ENCODE measurements around the gene SEMA5B. TPM values are rescaled to one million over a fixed set of nuclear protein-coding genes. Genes with fewer than 3 reads are reported as not detected.
A peak's percentile ranks its signal among the peaks of the same experiment; 100 is the strongest.

Gene SEMA5B
- total and polyA plus RNA-seq, 12 donors = 0.35 to 4.3 (median 1.8) TPM

- Histone ChIP-seq H3K36me3 (replicated peaks in 1 of 2) (no peaks in the 10 kb centered on the region), H3K4me3 (no peak overlapping the region), H3K9me3 (replicated peaks in 1 of 3) (no peaks in the 10 kb centered on the region), H3K27ac (no peak overlapping the region), H3K4me1 (replicated peaks in 1 of 2) (peaks cover 0 to 11% of the 10 kb centered on the region in 2 donors), H3K27me3 (no peaks in the 10 kb centered on the region)
- intact Hi-C loops (cut with DNase I) = loop anchor here in 1 of 2 donors (5.0 kb wide), 2 partner anchors 87 to 322 kb away; partner anchors contain the start of gene SEMA5B
- TF ChIP-seq POLR2A (IDR thresholded peaks at IDR 0.05) (no peak), CTCF (IDR thresholded peaks at IDR 0.05) (no peak)
- DNase-seq = peak in 1 of 7 donors; percentile 23
- 60 to 69% (median 65%) methylated on average over 5 of the region's 5 CpGs for whole genome bisulfite sequencing, 4 donors
Measured at GRCh38 chr3:122940628-122941086, 86.9 kb downstream of the SEMA5B start.

DNA sequence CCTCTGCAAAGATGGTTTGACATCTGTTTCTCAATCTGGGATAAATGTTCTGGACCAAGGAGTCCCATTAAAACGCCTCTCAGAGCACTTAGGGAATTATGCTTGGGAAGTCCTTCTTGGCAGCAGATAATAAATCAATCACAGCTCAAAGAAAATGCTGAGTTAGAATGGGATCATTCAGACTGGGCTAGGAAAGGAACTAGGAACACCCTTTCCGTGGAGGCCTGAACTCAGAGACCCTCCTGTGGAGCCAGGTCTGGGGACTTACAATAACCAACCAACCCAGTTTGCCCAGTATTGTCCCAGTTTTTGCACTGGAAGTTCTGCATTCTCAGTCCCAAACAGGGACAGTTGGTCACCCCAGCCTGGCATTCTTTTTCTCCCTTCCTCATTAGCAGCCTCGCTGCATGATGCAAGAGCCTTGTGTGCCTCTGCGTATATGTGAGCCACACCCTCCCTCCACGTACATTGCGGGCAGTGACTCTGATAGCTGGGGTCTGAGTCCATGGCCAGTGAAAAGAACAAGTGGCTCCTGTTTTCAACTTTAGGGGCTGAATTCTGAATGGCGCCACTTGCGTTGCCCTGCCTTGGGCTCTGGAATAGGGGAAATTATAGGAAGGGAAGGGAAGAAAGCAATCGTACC is 88.7 kb downstream of the SEMA5B start:
- Histone ChIP-seq H3K9me3 (replicated peaks in 1 of 3) (no peaks in the 10 kb centered on the region), H3K27me3 (no peaks in the 10 kb centered on the region), H3K27ac (no peak overlapping the region), H3K4me1 (replicated peaks in 1 of 2) (peaks cover 0 to 11% of the 10 kb centered on the region in 2 donors), H3K4me3 (no peak overlapping the region), H3K36me3 (replicated peaks in 1 of 2) (no peaks in the 10 kb centered on the region)
- intact Hi-C loops (cut with DNase I) = no loop called here
- DNase-seq = peak in 2 of 7 donors; percentile 34 to 39
- no peak for TF ChIP-seq CTCF (IDR thresholded peaks at IDR 0.05)
- TF ChIP-seq POLR2A (IDR thresholded peaks at IDR 0.05) = no peak
- WGBS, 4 donors = 76 to 83% (median 80%) methylated on average over 9 of the region's 9 CpGs

GRCh38 chr3:122937745-122938144 is 89.8 kb downstream of the SEMA5B start:
- 82 to 92% (median 90%) methylated on average over 3 to 4 of the region's 4 CpGs for WGBS, 4 donors
- DNase-seq = no peak
- intact Hi-C loops (cut with DNase I) = no loop called here

GRCh38 chr3:122936986-122937385 is 90.6 kb downstream of the SEMA5B start:
- Histone ChIP-seq H3K36me3 (replicated peaks in 1 of 2) (no peaks in the 10 kb centered on the region), H3K9me3 (replicated peaks in 1 of 3) (no peaks in the 10 kb centered on the region), H3K27ac (no peak overlapping the region), H3K4me3 (no peak overlapping the region), H3K27me3 (no peaks in the 10 kb centered on the region), H3K4me1 (replicated peaks in 1 of 2) (peaks cover 0 to 11% of the 10 kb centered on the region in 2 donors)
- intact Hi-C loops (cut with DNase I) = no loop called here
- WGBS, 4 donors = 90 to 98% (median 90%) methylated on average over 2 to 5 of the region's 5 CpGs
- TF ChIP-seq POLR2A (IDR thresholded peaks at IDR 0.05) (no peak), CTCF (IDR thresholded peaks at IDR 0.05) (no peak)
- DNase-seq = no peak

More at GRCh38 chr3:122937745-122938144, 89.8 kb downstream of the SEMA5B start:
- no peak overlapping the region for H3K27ac ChIP-seq
- TF ChIP-seq CTCF (IDR thresholded peaks at IDR 0.05) (no peak), POLR2A (IDR thresholded peaks at IDR 0.05) (no peak)
- H3K4me1 ChIP-seq (replicated peaks in 1 of 2) = peaks cover 0 to 11% of the 10 kb centered on the region in 2 donors
- no peaks in the 10 kb centered on the region for H3K27me3 ChIP-seq
- H3K9me3 ChIP-seq (replicated peaks in 1 of 3) = no peaks in the 10 kb centered on the region
- H3K4me3 ChIP-seq = no peak overlapping the region
- H3K36me3 ChIP-seq (replicated peaks in 1 of 2) = no peaks in the 10 kb centered on the region
